Kasumi-1 (cell line): ENCODE results near the gene VCX2.
"Not testable (repeated sequence)": the region's sequence is repeated elsewhere in the genome, so short reads cannot be mapped to it uniquely, and the experiment has no call there.

Source experiments
- DNase-seq, 2 experiments: peaks; one replicate each; lab custom pipeline; 2025; lab: John Stamatoyannopoulos, UW

The VCX2 gene

GRCh38 chrX:8121391-8121790 lies 49.7 kb downstream of the VCX2 start:
- DNase-seq, result not testable (repeated sequence)
